Kidney epithelial cell (primary cell): ENCODE results near the gene TJP3. TPM values are rescaled to one million over a fixed set of nuclear protein-coding genes. Genes with fewer than 3 reads are reported as not detected.

Experiments
- DNase-seq: peaks from one replicate; pipeline ENCODE4 v3.0.0-alpha.2; 2010; ENCODE audit warnings: low read depth
- H3K27me3 ChIP-seq: 2 replicates; pipeline ENCODE4 v1.6.0; 2011; ENCODE audit warnings: low read length; ENCODE audit not compliant: control insufficient read depth, insufficient read depth
- H3K36me3 ChIP-seq: 2 replicates; pipeline ENCODE4 v1.5.1; 2011; ENCODE audit warnings: low read length; ENCODE audit not compliant: control insufficient read depth, insufficient read depth
- H3K4me3 ChIP-seq: 2 replicates; pipeline ENCODE4 v1.5.1; 2011; ENCODE audit warnings: low read depth, mild to moderate bottlenecking, control low read depth, low read length
- total RNA-seq: library from RNA; depleted of rRNA; stranded (reverse); fragments of >200 nt; gene quantifications from 2 replicates; pipeline ENCODE4 v1.2.3, GENCODE V29; 2015
- TF ChIP-seq, protein P1 (sequence below): IDR thresholded peaks from 2 replicates; pipeline ENCODE4 v1.5.1; 2011; ENCODE audit warnings: mild to moderate bottlenecking, moderate library complexity, low read length, control low read depth, inconsistent platforms; ENCODE audit not compliant: insufficient read depth, poor library complexity, severe bottlenecking

TJP3 gene
- total RNA-seq, 1 donor from 2014 or later = 1.7 TPM

DNA sequence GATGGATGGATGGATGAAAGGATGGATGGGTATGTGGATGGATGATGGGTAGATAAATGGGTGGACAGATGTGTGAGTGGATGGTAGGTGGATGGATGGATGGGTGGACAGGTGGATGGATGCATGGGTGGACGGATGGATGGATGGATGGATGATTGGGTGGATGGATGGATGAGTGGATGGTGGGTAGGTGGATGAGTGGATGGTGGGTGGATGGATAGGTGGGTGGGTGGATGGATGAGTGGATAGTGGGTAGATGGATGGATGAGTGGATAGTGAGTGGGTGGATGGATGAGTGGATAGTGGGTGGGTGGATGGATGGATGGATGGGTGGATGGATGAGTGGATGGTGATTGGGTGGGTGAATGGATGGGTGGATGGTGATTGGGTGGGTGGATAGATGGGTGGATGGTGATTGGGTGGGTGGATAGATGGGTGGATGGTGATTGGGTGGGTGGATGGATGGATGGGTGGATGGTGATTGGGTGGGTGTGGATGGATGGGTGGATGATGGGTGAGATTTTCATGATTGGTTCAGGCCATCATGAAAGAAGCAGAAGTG lies 68.4 kb downstream of the TJP3 start:
- Histone ChIP-seq H3K4me3 (no peak overlapping the region), H3K36me3 (no peaks in the 10 kb centered on the region), H3K27me3 (peaks cover 10% of the 10 kb centered on the region)
- TF ChIP-seq, protein P1, sequence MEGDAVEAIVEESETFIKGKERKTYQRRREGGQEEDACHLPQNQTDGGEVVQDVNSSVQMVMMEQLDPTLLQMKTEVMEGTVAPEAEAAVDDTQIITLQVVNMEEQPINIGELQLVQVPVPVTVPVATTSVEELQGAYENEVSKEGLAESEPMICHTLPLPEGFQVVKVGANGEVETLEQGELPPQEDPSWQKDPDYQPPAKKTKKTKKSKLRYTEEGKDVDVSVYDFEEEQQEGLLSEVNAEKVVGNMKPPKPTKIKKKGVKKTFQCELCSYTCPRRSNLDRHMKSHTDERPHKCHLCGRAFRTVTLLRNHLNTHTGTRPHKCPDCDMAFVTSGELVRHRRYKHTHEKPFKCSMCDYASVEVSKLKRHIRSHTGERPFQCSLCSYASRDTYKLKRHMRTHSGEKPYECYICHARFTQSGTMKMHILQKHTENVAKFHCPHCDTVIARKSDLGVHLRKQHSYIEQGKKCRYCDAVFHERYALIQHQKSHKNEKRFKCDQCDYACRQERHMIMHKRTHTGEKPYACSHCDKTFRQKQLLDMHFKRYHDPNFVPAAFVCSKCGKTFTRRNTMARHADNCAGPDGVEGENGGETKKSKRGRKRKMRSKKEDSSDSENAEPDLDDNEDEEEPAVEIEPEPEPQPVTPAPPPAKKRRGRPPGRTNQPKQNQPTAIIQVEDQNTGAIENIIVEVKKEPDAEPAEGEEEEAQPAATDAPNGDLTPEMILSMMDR = no peak
- no peak for DNase-seq

DNA sequence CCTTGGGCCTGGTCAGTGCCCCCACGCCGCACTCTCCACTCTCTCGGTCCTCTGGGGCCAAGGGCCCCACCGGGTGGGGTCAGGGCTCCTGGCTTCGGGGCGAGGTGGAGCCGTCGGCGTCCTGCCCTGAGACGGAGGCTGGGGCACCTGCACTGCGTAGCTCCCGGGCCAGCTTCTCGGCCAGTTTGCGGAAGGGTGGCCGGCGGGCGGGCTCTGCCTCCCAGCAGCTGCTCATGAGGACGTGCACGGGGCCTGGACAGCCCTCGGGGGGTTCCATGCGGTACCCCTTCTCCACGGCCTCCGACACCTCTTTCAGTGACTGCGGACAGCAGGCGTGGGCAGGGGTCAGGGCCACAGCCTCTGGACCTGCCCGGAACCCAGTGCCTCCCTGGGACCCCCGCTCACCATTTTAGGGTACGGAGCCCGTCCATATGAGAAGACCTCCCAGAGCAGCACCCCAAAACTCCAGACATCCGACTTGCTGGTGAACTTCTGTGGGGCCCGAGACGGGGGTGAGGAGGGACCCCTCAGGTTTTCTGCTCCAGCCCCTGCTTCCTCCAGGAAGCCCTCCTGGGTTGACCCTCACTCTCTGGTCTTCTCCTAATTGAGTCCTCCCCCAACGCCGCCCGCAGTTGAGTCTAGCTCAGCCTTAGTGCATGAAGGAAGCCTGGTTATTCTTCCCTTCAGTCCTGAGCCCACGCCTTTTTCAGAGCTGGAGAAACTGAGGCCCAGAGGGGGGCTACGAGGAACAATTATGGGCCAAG lies 70.1 kb downstream of the TJP3 start:
- peaks cover 4% of the 10 kb centered on the region for H3K27me3 ChIP-seq
- no peak for DNase-seq
- no peak overlapping the region for H3K4me3 ChIP-seq
- H3K36me3 ChIP-seq = no peaks in the 10 kb centered on the region
- TF ChIP-seq, protein P1 = no peak

DNA sequence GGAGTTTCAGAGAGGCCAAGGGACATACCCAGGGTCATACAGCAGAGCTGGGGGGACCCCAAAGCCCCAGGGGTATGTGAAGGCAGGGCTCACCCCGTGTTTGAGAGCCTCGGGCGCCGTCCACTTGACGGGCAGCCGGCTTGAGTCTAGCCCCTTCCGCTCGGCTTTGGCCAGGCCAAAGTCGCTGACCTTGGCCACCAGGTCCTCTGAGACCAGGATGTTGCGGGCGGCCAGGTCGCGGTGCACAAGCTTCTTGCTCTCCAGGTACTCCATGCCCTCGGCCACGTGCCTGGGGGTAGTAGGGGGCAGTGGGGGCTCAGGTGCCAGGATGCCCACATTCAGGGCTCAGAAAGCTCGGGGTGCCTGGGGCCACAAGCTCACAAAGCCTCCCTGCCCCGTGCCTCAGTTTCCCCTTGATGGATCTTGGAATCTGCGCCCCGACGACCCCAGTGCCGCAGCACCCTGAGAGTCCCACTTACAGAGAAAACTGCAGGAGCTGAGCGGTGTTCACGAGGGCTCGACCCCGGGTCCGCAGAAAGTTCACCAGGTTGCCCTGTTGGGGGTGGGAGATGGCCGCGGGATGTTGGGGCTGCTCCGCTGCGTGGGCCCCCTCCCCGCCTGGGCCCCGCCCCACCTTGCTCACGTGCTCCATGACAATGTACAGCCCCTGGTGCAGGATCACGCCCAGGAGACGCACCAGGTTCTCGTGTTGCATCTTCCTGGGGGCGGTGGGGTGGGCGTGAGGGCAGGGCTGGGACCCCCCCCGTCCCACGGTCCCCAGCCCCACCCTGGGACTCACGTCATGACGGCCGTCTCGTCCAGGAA lies 70.9 kb downstream of the TJP3 start:
- DNase-seq = no peak
- H3K27me3 ChIP-seq = peaks cover 8% of the 10 kb centered on the region
- no peak overlapping the region for H3K4me3 ChIP-seq
- no peaks in the 10 kb centered on the region for H3K36me3 ChIP-seq
- TF ChIP-seq, protein P1 = no peak

DNA sequence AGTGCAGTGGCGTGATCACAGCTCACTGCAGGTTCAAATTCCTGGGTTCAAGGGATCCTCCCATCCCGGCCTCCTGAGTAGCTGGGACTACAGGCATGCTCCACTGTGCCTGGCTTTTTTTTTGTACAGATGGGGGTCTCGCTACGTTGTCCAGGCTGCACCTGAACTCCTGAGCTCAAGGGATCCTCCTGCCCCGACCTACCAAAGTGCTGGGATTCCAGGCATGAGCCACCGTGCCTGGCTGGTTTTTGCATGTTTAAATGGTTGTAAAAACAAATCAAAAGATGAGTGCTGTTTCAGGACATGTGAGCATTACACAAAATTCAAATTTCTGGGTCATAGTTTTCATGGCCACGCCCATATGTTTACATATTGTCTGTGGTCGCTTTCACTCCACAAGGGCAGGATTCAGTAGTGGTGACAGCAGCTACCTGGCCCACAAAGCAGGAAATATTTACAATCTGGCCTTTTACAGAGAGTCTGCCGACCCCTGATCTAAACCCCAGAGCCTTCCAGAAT lies 72.7 kb downstream of the TJP3 start:
- TF ChIP-seq, protein P1 = no peak
- Histone ChIP-seq H3K36me3 (no peaks in the 10 kb centered on the region), H3K27me3 (peaks cover 22% of the 10 kb centered on the region), H3K4me3 (no peak overlapping the region)
- DNase-seq = no peak

DNA sequence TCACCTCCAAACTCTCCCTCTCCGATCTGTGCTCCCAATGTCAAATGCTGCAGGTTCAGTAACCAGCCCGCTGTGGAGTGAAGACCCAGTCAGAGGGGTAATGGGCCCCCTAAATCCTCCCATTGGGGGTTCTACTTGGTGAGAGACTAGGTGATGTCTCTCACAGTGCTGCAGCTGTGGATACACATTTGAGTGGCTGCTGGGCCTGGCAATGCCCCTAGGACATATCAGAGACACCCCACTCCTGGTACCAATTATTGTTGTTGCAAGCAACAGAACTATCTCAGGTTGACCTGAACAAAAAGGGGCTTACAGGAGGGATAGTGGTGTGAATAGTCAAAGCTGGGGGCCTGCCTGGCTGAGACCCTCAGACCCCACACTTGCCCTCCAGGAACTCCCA lies 73.4 kb downstream of the TJP3 start:
- H3K27me3 ChIP-seq = peaks cover 28% of the 10 kb centered on the region
- no peaks in the 10 kb centered on the region for H3K36me3 ChIP-seq

More for the DNA sequence above, 73.4 kb downstream of the TJP3 start:
- TF ChIP-seq, protein P1 = no peak
- DNase-seq = no peak
- no peak overlapping the region for H3K4me3 ChIP-seq
